NOMO-1 treated with dmso at 0.1 percent for 144 hours (cell line): ENCODE results near the gene CMPK1.

Experiments
- DNase-seq: peaks from one replicate; lab custom pipeline; 2025; ENCODE audit not compliant: unreplicated experiment; lab: John Stamatoyannopoulos, UW

CMPK1 gene

GRCh38 chr1:47393141-47393540 lies 59.6 kb downstream of the CMPK1 start:
- no peak for DNase-seq

GRCh38 chr1:47395433-47395832 lies 61.8 kb downstream of the CMPK1 start:
- DNase-seq, result no peak

GRCh38 chr1:47396671-47397196 lies 63.1 kb downstream of the CMPK1 start:
- no peak for DNase-seq

- no peak for DNase-seq
Measured at GRCh38 chr1:47399138-47399845, 65.7 kb downstream of the CMPK1 start.

GRCh38 chr1:47399846-47400155 lies 66.2 kb downstream of the CMPK1 start:
- no peak for DNase-seq

GRCh38 chr1:47401761-47402160 lies 68.2 kb downstream of the CMPK1 start:
- no peak for DNase-seq

GRCh38 chr1:47402591-47402990 lies 69.0 kb downstream of the CMPK1 start:
- no peak for DNase-seq

- no peak for DNase-seq
Measured at GRCh38 chr1:47403321-47403910, 69.8 kb downstream of the CMPK1 start.

- DNase-seq, result no peak
Measured at GRCh38 chr1:47405697-47406096, 72.1 kb downstream of the CMPK1 start.

GRCh38 chr1:47406966-47407365 lies 73.4 kb downstream of the CMPK1 start:
- DNase-seq, result no peak

- DNase-seq, result no peak
Measured at GRCh38 chr1:47407481-47407880, 73.9 kb downstream of the CMPK1 start.

- DNase-seq, result no peak
Measured at GRCh38 chr1:47409311-47410067, 75.9 kb downstream of the CMPK1 start.

- no peak for DNase-seq
Measured at GRCh38 chr1:47410068-47410455, 76.5 kb downstream of the CMPK1 start.

- no peak for DNase-seq
Measured at GRCh38 chr1:47411436-47411835, 77.8 kb downstream of the CMPK1 start.

- DNase-seq, result no peak
Measured at GRCh38 chr1:47412437-47412836, 78.8 kb downstream of the CMPK1 start.

- no peak for DNase-seq
Measured at GRCh38 chr1:47415728-47416318, 82.2 kb downstream of the CMPK1 start, which contains the start of gene FOXE3. Gene FOXE3 (plus strand): TSS chr1:47416285. CDS start chr1:47416316, 31 bp downstream.

- DNase-seq, result no peak
Measured at GRCh38 chr1:47416319-47417169, 83.0 kb downstream of the CMPK1 start.

- no peak for DNase-seq
Measured at GRCh38 chr1:47417170-47418044, 83.8 kb downstream of the CMPK1 start.

- no peak for DNase-seq
Measured at GRCh38 chr1:47418122-47418521, 84.5 kb downstream of the CMPK1 start.
